Uterus (tissue), 2 donors: ENCODE data around the gene ANKRD24.

Experiments used
- POLR2A ChIP-seq, 2 donors: fragments of 450-650 bp; IDR thresholded peaks; one replicate each; pipeline ENCODE4 v1.6.1; 2016; ENCODE audit warnings: antibody characterized with exemption in 2 of 2, mild to moderate bottlenecking in 1 of 2, moderate library complexity in 1 of 2
- TF ChIP-seq, protein P1 (sequence below), 4 experiments: fragments of 200-600 bp in 2 of 4; fragments of 450-650 bp in 2 of 4; sonication (generic) in 2 of 4; IDR thresholded peaks; one replicate each; pipeline ENCODE4 v1.5.1; 2016 to 2019; ENCODE audit warnings: antibody characterized with exemption in 4 of 4, mild to moderate bottlenecking in 2 of 4, moderate library complexity in 1 of 4

- TF ChIP-seq, protein P1, sequence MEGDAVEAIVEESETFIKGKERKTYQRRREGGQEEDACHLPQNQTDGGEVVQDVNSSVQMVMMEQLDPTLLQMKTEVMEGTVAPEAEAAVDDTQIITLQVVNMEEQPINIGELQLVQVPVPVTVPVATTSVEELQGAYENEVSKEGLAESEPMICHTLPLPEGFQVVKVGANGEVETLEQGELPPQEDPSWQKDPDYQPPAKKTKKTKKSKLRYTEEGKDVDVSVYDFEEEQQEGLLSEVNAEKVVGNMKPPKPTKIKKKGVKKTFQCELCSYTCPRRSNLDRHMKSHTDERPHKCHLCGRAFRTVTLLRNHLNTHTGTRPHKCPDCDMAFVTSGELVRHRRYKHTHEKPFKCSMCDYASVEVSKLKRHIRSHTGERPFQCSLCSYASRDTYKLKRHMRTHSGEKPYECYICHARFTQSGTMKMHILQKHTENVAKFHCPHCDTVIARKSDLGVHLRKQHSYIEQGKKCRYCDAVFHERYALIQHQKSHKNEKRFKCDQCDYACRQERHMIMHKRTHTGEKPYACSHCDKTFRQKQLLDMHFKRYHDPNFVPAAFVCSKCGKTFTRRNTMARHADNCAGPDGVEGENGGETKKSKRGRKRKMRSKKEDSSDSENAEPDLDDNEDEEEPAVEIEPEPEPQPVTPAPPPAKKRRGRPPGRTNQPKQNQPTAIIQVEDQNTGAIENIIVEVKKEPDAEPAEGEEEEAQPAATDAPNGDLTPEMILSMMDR (IDR thresholded peaks at IDR 0.05): no peak
- TF ChIP-seq POLR2A (IDR thresholded peaks at IDR 0.05): no peak
Observed at GRCh38 chr19:4256563-4256962, 74.1 kb downstream of the ANKRD24 start.
